AG04450 (cell line): Measurements from ENCODE around the gene DCLK1. TPM values are rescaled to one million over a fixed set of nuclear protein-coding genes. Genes with fewer than 3 reads are reported as not detected.

ENCODE experiments used
- CTCF ChIA-PET: fragments of 300-600, 350-600 bp; formaldehyde crosslinking; extraction: SDS; loops from one replicate; lab custom pipeline; 2022; ENCODE audit warnings: antibody characterized with exemption, inconsistent platforms; lab: Charles Lee
- POLR2A ChIA-PET: fragments of 350-600 bp; formaldehyde crosslinking; extraction: SDS; loops from one replicate; lab custom pipeline; 2021; ENCODE audit warnings: antibody characterized with exemption, inconsistent platforms; lab: Yijun Ruan, JAX
- DNase-seq: peaks from one replicate; pipeline ENCODE4 v3.0.0-alpha.2; 2011; ENCODE audit warnings: low read depth, low spot score
- H3K27ac ChIP-seq: one replicate; pipeline ENCODE4 v1.5.1; 2012; ENCODE audit warnings: low read depth, low read length, control low read depth
- H3K27me3 ChIP-seq: one replicate; pipeline ENCODE4 v1.6.0; 2012; ENCODE audit warnings: low read length; ENCODE audit not compliant: control insufficient read depth, insufficient read depth
- H3K4me3 ChIP-seq: 2 replicates; pipeline ENCODE4 v1.5.1; 2011; ENCODE audit warnings: mild to moderate bottlenecking, low read depth, low read length, control low read depth
- H3K9me3 ChIP-seq: 2 replicates; pipeline ENCODE4 v1.5.1; 2012; ENCODE audit warnings: low read length; ENCODE audit not compliant: control insufficient read depth, insufficient read depth
- CTCF ChIP-seq: IDR thresholded peaks from 2 replicates; pipeline ENCODE4 v1.5.1; 2011; ENCODE audit warnings: low read depth, low read length, control low read depth, inconsistent platforms
- polyA plus RNA-seq: library from polyadenylated mRNA; depleted of rRNA; stranded (reverse); fragments of >200 nt; gene quantifications from 2 replicates; pipeline ENCODE4 v1.2.3, GENCODE V29; 2011

Gene DCLK1
- polyA plus RNA-seq, 1 experiment, result not detected

DNA sequence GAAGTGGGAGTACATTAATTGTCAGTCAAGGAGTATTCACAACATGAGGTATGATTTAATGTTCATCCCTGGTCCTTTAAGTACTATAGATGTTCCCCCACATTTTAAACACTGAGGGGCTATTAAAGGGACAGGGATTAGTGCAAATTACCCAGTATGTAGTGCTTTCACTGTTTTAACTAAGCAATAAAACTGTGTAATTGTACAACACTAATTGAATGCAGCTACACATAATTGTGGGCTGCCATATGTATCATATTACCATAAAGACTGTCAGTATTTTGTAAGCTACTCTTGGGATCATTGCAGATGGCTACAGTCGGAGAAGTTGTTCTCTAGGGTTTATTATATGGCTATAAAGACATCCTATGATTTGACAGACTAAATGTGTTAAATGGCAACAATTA is 316.6 kb downstream of the DCLK1 start:
- POLR2A ChIA-PET, result no interaction called here
- Histone ChIP-seq H3K4me3 (no peak overlapping the region), H3K27ac (no peak overlapping the region), H3K27me3 (peaks cover 2% of the 10 kb centered on the region), H3K9me3 (no peaks in the 10 kb centered on the region)
- no peak for DNase-seq
- CTCF ChIA-PET, result interaction anchor here (1.4 to 3.1 kb wide), 2 partner anchors 11 to 26 kb away, joined by 4 to 18 read pairs; no protein-coding TSS in a partner anchor
- no peak for TF ChIP-seq CTCF

DNA sequence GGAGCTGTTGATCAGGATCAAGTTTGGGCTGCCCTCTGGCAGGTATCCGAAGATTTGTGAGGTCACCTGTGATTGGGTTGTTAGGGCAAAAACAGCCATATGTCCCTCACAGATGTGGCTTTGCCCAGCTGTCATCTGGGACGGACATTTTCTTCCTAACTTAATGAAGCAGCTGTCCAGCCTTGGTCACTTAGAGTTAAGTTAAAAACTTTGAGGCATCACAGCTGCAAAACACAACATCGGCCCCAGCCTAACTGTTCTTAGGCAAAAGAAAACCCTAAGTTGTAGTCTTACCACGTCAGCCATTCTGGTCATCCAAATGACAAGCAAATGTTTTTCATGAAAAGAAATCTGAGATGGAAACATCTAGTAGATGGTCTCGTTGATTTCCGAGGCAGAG is 318.4 kb downstream of the DCLK1 start:
- H3K27me3 ChIP-seq, result peaks cover 2% of the 10 kb centered on the region
- POLR2A ChIA-PET, result no interaction called here
- CTCF ChIA-PET, result interaction anchor here (1.1 to 1.7 kb wide), 2 partner anchors 23 to 181 kb away, joined by 3 to 4 read pairs; no protein-coding TSS in a partner anchor
- TF ChIP-seq CTCF, result no peak
- no peaks in the 10 kb centered on the region for H3K9me3 ChIP-seq
- DNase-seq, result no peak
- no peak overlapping the region for H3K27ac ChIP-seq
- no peak overlapping the region for H3K4me3 ChIP-seq

DNA sequence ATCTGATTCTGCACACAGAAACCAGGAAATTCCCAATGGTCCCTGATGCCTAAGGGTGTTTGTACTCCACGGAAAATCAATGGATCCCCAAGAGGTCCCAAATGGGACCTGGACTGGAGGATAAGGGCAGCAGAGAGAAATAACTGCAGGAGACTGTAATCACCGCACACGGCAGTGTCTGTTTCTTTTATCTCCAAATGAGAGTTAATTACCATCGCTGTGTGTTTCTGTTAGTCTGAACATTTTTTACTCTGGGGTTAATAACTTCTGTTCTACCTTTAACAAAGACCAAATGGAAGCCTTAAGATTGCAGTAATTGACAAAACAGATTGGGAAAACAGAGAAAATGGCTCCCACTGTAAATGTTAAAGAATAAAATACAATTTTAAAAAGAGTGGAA is 320.9 kb downstream of the DCLK1 start:
- Histone ChIP-seq H3K9me3 (no peaks in the 10 kb centered on the region), H3K27me3 (peaks cover 2% of the 10 kb centered on the region), H3K4me3 (no peak overlapping the region), H3K27ac (no peak overlapping the region)
- CTCF ChIA-PET, result interaction anchor here (0.7 to 1.6 kb wide), 2 partner anchors 8 to 9 kb away, joined by 4 to 5 read pairs; no protein-coding TSS in a partner anchor
- TF ChIP-seq CTCF, result no peak
- POLR2A ChIA-PET, result no interaction called here
- no peak for DNase-seq

DNA sequence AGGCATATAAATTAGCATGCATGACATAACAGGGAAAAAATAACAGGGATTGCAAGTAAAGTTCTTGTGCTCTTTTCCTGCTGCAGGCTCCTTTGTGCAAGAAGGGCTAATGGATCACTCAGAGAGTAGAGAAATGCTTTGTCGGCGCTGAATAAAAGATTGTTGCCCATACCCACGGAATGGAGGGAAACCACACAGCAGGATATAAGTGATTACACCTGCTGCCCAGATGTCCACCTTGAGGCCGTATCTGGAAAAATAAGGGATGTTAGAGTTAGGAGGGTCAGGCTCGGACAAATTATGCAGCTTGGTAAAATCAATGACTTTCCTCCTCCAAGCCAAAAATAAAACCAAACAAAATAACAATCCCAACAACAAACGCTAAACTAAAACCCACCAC is 322.3 kb downstream of the DCLK1 start:
- POLR2A ChIA-PET, result no interaction called here
- CTCF ChIA-PET, result interaction anchor here (1.6 kb wide), 1 partner anchor 9 kb away, joined by 4 read pairs; no protein-coding TSS in a partner anchor
- no peak for TF ChIP-seq CTCF
- Histone ChIP-seq H3K9me3 (no peaks in the 10 kb centered on the region), H3K4me3 (no peak overlapping the region), H3K27ac (no peak overlapping the region), H3K27me3 (peaks cover 2% of the 10 kb centered on the region)
- no peak for DNase-seq

GRCh38 chr13:35804901-35805300 is 326.3 kb downstream of the DCLK1 start:
- H3K27ac ChIP-seq, result no peak overlapping the region
- TF ChIP-seq CTCF, result no peak
- ChIA-PET POLR2A (no interaction called here), CTCF (interaction anchor here (1.2 to 2.3 kb wide), 2 partner anchors 13 to 15 kb away, joined by 7 to 10 read pairs; no protein-coding TSS in a partner anchor)
- H3K27me3 ChIP-seq, result peaks cover 2% of the 10 kb centered on the region
- DNase-seq, result no peak
- H3K9me3 ChIP-seq, result no peaks in the 10 kb centered on the region
- H3K4me3 ChIP-seq, result no peak overlapping the region
